Measurements from ENCODE around the gene ATP9A.
"Not testable (repeated sequence)": the region's sequence is repeated elsewhere in the genome, so short reads cannot be mapped to it uniquely, and the experiment has no call there.

Gene ATP9A

GRCh38 chr20:51790256-51790655, 22.1 kb upstream of the ATP9A start:
- DNase-seq: no peak

GRCh38 chr20:51789434-51789833, 21.2 kb upstream of the ATP9A start:
- DNase-seq: no peak

- no peak for DNase-seq
These were observed 20.6 kb upstream of the ATP9A start for GRCh38 chr20:51788822-51789221.

- DNase-seq: no peak
These were observed 16.1 kb upstream of the ATP9A start for GRCh38 chr20:51784299-51784698.

- not testable (repeated sequence) for DNase-seq
These were observed 10.1 kb upstream of the ATP9A start for GRCh38 chr20:51778229-51778759.

- no peak for DNase-seq
These were observed 7.1 kb upstream of the ATP9A start for GRCh38 chr20:51775241-51775640.

GRCh38 chr20:51772236-51772635, 4.0 kb upstream of the ATP9A start:
- no peak for DNase-seq

GRCh38 chr20:51769976-51770615, 1.9 kb upstream of the ATP9A start:
- no peak for DNase-seq

- DNase-seq: no peak
These were observed 748 bp upstream of the ATP9A start for GRCh38 chr20:51768759-51769517.

- DNase-seq: peak; percentile 79
These were observed 960 bp downstream of the ATP9A start for GRCh38 chr20:51766994-51767866.

GRCh38 chr20:51765381-51765780, 2.8 kb downstream of the ATP9A start:
- not testable (repeated sequence) for DNase-seq

- DNase-seq: no peak
These were observed 4.1 kb downstream of the ATP9A start for GRCh38 chr20:51763965-51764602.

- DNase-seq: no peak
These were observed 7.2 kb downstream of the ATP9A start for GRCh38 chr20:51760905-51761546.

- no peak for DNase-seq
These were observed 8.2 kb downstream of the ATP9A start for GRCh38 chr20:51759769-51760510.

- DNase-seq: no peak
These were observed 9.1 kb downstream of the ATP9A start for GRCh38 chr20:51758978-51759544.

- DNase-seq: no peak
These were observed 11.0 kb downstream of the ATP9A start for GRCh38 chr20:51757226-51757625.

GRCh38 chr20:51756653-51757052, 11.5 kb downstream of the ATP9A start:
- DNase-seq: no peak

- DNase-seq: not testable (repeated sequence)
These were observed 15.0 kb downstream of the ATP9A start for GRCh38 chr20:51753220-51753619.

GRCh38 chr20:51752343-51752951, 15.7 kb downstream of the ATP9A start:
- DNase-seq: no peak

GRCh38 chr20:51750770-51751388, 17.3 kb downstream of the ATP9A start:
- no peak for DNase-seq

Data from NCI-H1092 (cell line).